Esophagus muscularis mucosa (tissue), 4 donors: ENCODE data around the gene IKZF1. TPM values are rescaled to one million over a fixed set of nuclear protein-coding genes. Genes with fewer than 3 reads are reported as not detected.

ENCODE experiments used
- DNase-seq: peaks from one replicate; pipeline ENCODE4 v3.0.0-alpha.2; 2017; ENCODE audit errors: extremely low spot score
- H3K27ac ChIP-seq, 4 donors: fragments of 200-600 bp; sonication (generic); replicated peaks in 1 of 4; 1 replicate in 3 of 4; 2 replicates in 1 of 4; pipeline ENCODE4 v1.5.1; 2016 to 2019; ENCODE audit warnings: mild to moderate bottlenecking in 1 of 4
- H3K27me3 ChIP-seq, 4 donors: fragments of 200-600 bp; sonication (generic); one replicate each; pipeline versions ENCODE4 v1.5.1 to v1.6.0; 2016 to 2019
- H3K36me3 ChIP-seq, 4 donors: fragments of 200-600 bp; sonication (generic); one replicate each; pipeline ENCODE4 v1.5.1; 2016 to 2019
- H3K4me1 ChIP-seq, 4 donors: fragments of 200-600 bp; sonication (generic); one replicate each; pipeline ENCODE4 v1.5.1; 2016 to 2019
- H3K4me3 ChIP-seq, 4 donors: fragments of 200-600 bp; sonication (generic); 1 replicate in 2 of 4; 2 replicates in 2 of 4; pipeline ENCODE4 v1.5.1; 2016 to 2019; ENCODE audit warnings: mild to moderate bottlenecking in 4 of 4, moderate library complexity in 1 of 4
- H3K9me3 ChIP-seq, 4 donors: fragments of 200-600 bp; sonication (generic); 1 replicate in 3 of 4; 2 replicates in 1 of 4; pipeline ENCODE4 v1.5.1; 2016 to 2019
- CTCF ChIP-seq, 3 experiments: fragments of 200-600 bp in 2 of 3; fragments of 450-650 bp in 1 of 3; sonication (generic) in 2 of 3; IDR thresholded peaks; one replicate each; pipeline ENCODE4 v1.5.1; 2017 to 2019; ENCODE audit warnings: antibody characterized with exemption in 3 of 3, mild to moderate bottlenecking in 2 of 3, moderate library complexity in 1 of 3
- EP300 ChIP-seq: sonication (generic); formaldehyde crosslinking; IDR thresholded peaks from one replicate; pipeline ENCODE4 v1.6.1; 2017; ENCODE audit warnings: antibody characterized with exemption
- POLR2A ChIP-seq: fragments of 450-650 bp; IDR thresholded peaks from one replicate; pipeline ENCODE4 v1.6.1; 2017; ENCODE audit warnings: antibody characterized with exemption, moderate library complexity, mild to moderate bottlenecking, low read depth
- POLR2AphosphoS5 ChIP-seq, 2 donors: sonication (generic); formaldehyde crosslinking; IDR thresholded peaks; one replicate each; pipeline ENCODE4 v1.6.1; 2017; ENCODE audit warnings: antibody characterized with exemption in 2 of 2
- WGBS: methylation state at CpG from one replicate; pipeline ENCODE4 v1.1.5; 2018; 5-methylcytosine and 5-hydroxymethylcytosine counted together
- intact Hi-C: fragments of 100-400 bp; cut with DNase I; formaldehyde crosslinking; loops from one replicate; pipeline ENCODE4 v1.15.1; 2023
- total RNA-seq, 4 donors: library from RNA; depleted of rRNA; stranded (reverse); fragments of >200 nt; gene quantifications; one replicate each; pipeline versions ENCODE4 v1.1.0 to v1.2.1, GENCODE V29; 2016

Gene IKZF1
- total RNA-seq, result 10 to 100 TPM in 1 of 4 donors, 1 to 10 TPM in 3; 3.6 to 17.7 (median 9.2) TPM

GRCh38 chr7:50304129-50304910 is at the start of gene IKZF1:
IKZF1 (plus strand) TSS chr7:50304716; CDS start chr7:50319062, 14,346 bp downstream.
- H3K27me3 ChIP-seq, result peaks cover 0 to 58% (median 2%) of the 10 kb centered on the region in 4 donors
- H3K9me3 ChIP-seq, result no peaks in the 10 kb centered on the region
- H3K4me3 ChIP-seq, result peak within 1 kb of the TSS; percentile 44 to 59 (median 50)
- no peaks in the 10 kb centered on the region for H3K36me3 ChIP-seq
- H3K27ac ChIP-seq, result peak within 1 kb of the TSS in 3 of 4 donors; percentile 60 to 61 (median 61)
- intact Hi-C loops, result loop anchor here (10.0 kb wide), 1 partner anchor 60 kb away; no protein-coding TSS in a partner anchor
- DNase-seq, result no peak
- TF ChIP-seq EP300 (no peak), POLR2AphosphoS5 (IDR thresholded peaks at IDR 0.05) (no peak), CTCF (IDR thresholded peaks at IDR 0.05) (no peak), POLR2A (no peak)
- H3K4me1 ChIP-seq, result peaks cover 0 to 13% (median 9%) of the 10 kb centered on the region in 4 donors
- under 1% methylated on average over 27 of the region's 107 CpGs for WGBS

- Histone ChIP-seq H3K27ac (no peak overlapping the region), H3K4me3 (no peak overlapping the region), H3K36me3 (no peaks in the 10 kb centered on the region), H3K9me3 (no peaks in the 10 kb centered on the region), H3K4me1 (no peaks in the 10 kb centered on the region), H3K27me3 (no peaks in the 10 kb centered on the region)
- no peak for DNase-seq
- TF ChIP-seq CTCF (IDR thresholded peaks at IDR 0.05), result no peak
- no peak for TF ChIP-seq EP300
- TF ChIP-seq POLR2AphosphoS5 (IDR thresholded peaks at IDR 0.05), result no peak
- TF ChIP-seq POLR2A, result no peak
- intact Hi-C loops, result no loop called here
- WGBS, result 68% methylated on average over 1 of the region's 1 CpG
Measured at GRCh38 chr7:50261593-50261992, 42.9 kb upstream of the IKZF1 start.

GRCh38 chr7:50262446-50262845 is 42.1 kb upstream of the IKZF1 start:
- H3K9me3 ChIP-seq, result no peaks in the 10 kb centered on the region
- no peaks in the 10 kb centered on the region for H3K36me3 ChIP-seq
- no peak for DNase-seq
- H3K27ac ChIP-seq, result no peak overlapping the region
- TF ChIP-seq CTCF (IDR thresholded peaks at IDR 0.05) (no peak), POLR2AphosphoS5 (IDR thresholded peaks at IDR 0.05) (no peak), POLR2A (no peak), EP300 (no peak)
- peaks cover 0 to under 1% (median 0%) of the 10 kb centered on the region in 4 donors for H3K4me1 ChIP-seq
- no peak overlapping the region for H3K4me3 ChIP-seq
- H3K27me3 ChIP-seq, result no peaks in the 10 kb centered on the region
- 88% methylated on average over 2 of the region's 2 CpGs for WGBS
- intact Hi-C loops, result no loop called here

- H3K4me1 ChIP-seq, result peaks cover 0 to 3% (median 0%) of the 10 kb centered on the region in 4 donors
- WGBS, result 16% methylated on average over 1 of the region's 1 CpG
- intact Hi-C loops, result no loop called here
- H3K36me3 ChIP-seq, result no peaks in the 10 kb centered on the region
- no peak overlapping the region for H3K4me3 ChIP-seq
- no peaks in the 10 kb centered on the region for H3K27me3 ChIP-seq
- no peaks in the 10 kb centered on the region for H3K9me3 ChIP-seq
- no peak for DNase-seq
- H3K27ac ChIP-seq, result no peak overlapping the region
- TF ChIP-seq CTCF (IDR thresholded peaks at IDR 0.05) (no peak), POLR2A (no peak), EP300 (no peak), POLR2AphosphoS5 (IDR thresholded peaks at IDR 0.05) (no peak)
Measured at GRCh38 chr7:50262916-50263690, 41.4 kb upstream of the IKZF1 start.
